HG02678 (cell line): ENCODE data around the gene STPG2.
"Not testable (repeated sequence)": the region's sequence is repeated elsewhere in the genome, so short reads cannot be mapped to it uniquely, and the experiment has no call there.

Experiments used
- ATAC-seq: cut with Tn5 transposase; IDR thresholded peaks from one replicate; pipeline ENCODE4 v1.9.1; 2021; ENCODE audit warnings: mild to moderate bottlenecking, moderate library complexity; ENCODE audit not compliant: unreplicated experiment

STPG2 gene

GRCh38 chr4:97952763-97953162, 190.5 kb downstream of the STPG2 start:
- no peak for ATAC-seq

GRCh38 chr4:97950836-97951235, 192.4 kb downstream of the STPG2 start:
- no peak for ATAC-seq

GRCh38 chr4:97942951-97943350, 200.3 kb downstream of the STPG2 start:
- no peak for ATAC-seq

- ATAC-seq = no peak
Measured at GRCh38 chr4:97942137-97942536, 201.1 kb downstream of the STPG2 start.

- ATAC-seq = no peak
Measured at GRCh38 chr4:97938141-97938540, 205.1 kb downstream of the STPG2 start.

GRCh38 chr4:97924341-97924958, 218.8 kb downstream of the STPG2 start:
- ATAC-seq = no peak

GRCh38 chr4:97923096-97923495, 220.2 kb downstream of the STPG2 start:
- no peak for ATAC-seq

- no peak for ATAC-seq
Measured at GRCh38 chr4:97917115-97917514, 226.2 kb downstream of the STPG2 start.

- no peak for ATAC-seq
Measured at GRCh38 chr4:97912156-97912555, 231.1 kb downstream of the STPG2 start.

GRCh38 chr4:97911236-97911906, 231.9 kb downstream of the STPG2 start:
- ATAC-seq = no peak

GRCh38 chr4:97910005-97910404, 233.3 kb downstream of the STPG2 start:
- no peak for ATAC-seq

- not testable (repeated sequence) for ATAC-seq
Measured at GRCh38 chr4:97903436-97904189, 239.7 kb downstream of the STPG2 start.

GRCh38 chr4:97900229-97900628, 243.0 kb downstream of the STPG2 start:
- no peak for ATAC-seq

- ATAC-seq = no peak
Measured at GRCh38 chr4:97892592-97893266, 250.5 kb downstream of the STPG2 start.

- no peak for ATAC-seq
Measured at GRCh38 chr4:97879942-97880341, 263.3 kb downstream of the STPG2 start.

GRCh38 chr4:97868097-97868496, 275.2 kb downstream of the STPG2 start:
- no peak for ATAC-seq

GRCh38 chr4:97867557-97868091, 275.7 kb downstream of the STPG2 start:
- ATAC-seq = no peak

GRCh38 chr4:97866821-97867556, 276.3 kb downstream of the STPG2 start:
- ATAC-seq = no peak

- no peak for ATAC-seq
Measured at GRCh38 chr4:97851115-97851514, 292.2 kb downstream of the STPG2 start.

GRCh38 chr4:97845758-97846157, 297.5 kb downstream of the STPG2 start:
- ATAC-seq = no peak

GRCh38 chr4:97841512-97841911, 301.8 kb downstream of the STPG2 start:
- ATAC-seq = no peak
